ENCODE results near the gene SEMA4A. TPM values are rescaled to one million over a fixed set of nuclear protein-coding genes. Genes with fewer than 3 reads are reported as not detected.

Gene SEMA4A
- total RNA-seq, 1 experiment from 2014 or later, result 1.5 TPM

DNA sequence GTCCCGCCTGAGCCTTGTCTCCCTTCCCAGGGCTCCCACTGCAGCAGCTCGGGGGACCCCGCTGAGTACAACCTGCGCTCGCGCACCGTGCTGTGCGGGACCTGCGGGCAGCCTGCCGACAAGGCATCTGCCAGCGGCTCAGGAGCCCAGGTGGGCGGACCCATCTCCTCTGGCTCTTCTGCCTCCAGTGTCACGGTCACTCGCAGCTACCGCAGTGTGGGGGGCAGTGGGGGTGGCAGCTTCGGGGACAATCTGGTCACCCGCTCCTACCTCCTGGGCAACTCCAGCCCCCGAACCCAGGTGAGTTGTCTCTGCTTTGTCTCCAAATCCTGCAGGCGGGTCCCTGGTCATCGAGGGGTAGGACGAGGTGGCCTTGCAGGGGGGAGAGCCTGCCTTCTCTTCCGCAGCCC, 14.9 kb upstream of the SEMA4A start:
- Mint-ChIP-seq H3K36me3 (ENCODE audit: insufficient read depth, unreplicated experiment) (peaks cover 86% of the 10 kb centered on the region), H3K27ac (ENCODE audit: low read depth, unreplicated experiment) (no peak overlapping the region), H3K4me3 (ENCODE audit: unreplicated experiment) (no peak overlapping the region), H3K4me1 (ENCODE audit: insufficient read depth, unreplicated experiment) (peaks cover 10% of the 10 kb centered on the region), H3K27me3 (ENCODE audit: insufficient read depth, unreplicated experiment) (no peaks in the 10 kb centered on the region), H3K9me3 (ENCODE audit: unreplicated experiment) (no peaks in the 10 kb centered on the region)
- ChIA-PET CTCF (interaction anchor here (0.6 to 46.2 kb wide), 2 partner anchors 44 to 244 kb away, joined by 3 to 1892 read pairs; partner anchors contain the start of gene MEX3A), POLR2A (no interaction called here)
- TF ChIP-seq, protein P1, sequence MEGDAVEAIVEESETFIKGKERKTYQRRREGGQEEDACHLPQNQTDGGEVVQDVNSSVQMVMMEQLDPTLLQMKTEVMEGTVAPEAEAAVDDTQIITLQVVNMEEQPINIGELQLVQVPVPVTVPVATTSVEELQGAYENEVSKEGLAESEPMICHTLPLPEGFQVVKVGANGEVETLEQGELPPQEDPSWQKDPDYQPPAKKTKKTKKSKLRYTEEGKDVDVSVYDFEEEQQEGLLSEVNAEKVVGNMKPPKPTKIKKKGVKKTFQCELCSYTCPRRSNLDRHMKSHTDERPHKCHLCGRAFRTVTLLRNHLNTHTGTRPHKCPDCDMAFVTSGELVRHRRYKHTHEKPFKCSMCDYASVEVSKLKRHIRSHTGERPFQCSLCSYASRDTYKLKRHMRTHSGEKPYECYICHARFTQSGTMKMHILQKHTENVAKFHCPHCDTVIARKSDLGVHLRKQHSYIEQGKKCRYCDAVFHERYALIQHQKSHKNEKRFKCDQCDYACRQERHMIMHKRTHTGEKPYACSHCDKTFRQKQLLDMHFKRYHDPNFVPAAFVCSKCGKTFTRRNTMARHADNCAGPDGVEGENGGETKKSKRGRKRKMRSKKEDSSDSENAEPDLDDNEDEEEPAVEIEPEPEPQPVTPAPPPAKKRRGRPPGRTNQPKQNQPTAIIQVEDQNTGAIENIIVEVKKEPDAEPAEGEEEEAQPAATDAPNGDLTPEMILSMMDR (IDR thresholded peaks at IDR 0.05; ENCODE audit: unreplicated experiment), result no peak
- no TSS peak for BruUV-seq (replicated peaks)
- DNase-seq (ENCODE audit: unreplicated experiment), result no peak
- intact Hi-C loops (cut with micrococcal nuclease), result no loop called here

DNA sequence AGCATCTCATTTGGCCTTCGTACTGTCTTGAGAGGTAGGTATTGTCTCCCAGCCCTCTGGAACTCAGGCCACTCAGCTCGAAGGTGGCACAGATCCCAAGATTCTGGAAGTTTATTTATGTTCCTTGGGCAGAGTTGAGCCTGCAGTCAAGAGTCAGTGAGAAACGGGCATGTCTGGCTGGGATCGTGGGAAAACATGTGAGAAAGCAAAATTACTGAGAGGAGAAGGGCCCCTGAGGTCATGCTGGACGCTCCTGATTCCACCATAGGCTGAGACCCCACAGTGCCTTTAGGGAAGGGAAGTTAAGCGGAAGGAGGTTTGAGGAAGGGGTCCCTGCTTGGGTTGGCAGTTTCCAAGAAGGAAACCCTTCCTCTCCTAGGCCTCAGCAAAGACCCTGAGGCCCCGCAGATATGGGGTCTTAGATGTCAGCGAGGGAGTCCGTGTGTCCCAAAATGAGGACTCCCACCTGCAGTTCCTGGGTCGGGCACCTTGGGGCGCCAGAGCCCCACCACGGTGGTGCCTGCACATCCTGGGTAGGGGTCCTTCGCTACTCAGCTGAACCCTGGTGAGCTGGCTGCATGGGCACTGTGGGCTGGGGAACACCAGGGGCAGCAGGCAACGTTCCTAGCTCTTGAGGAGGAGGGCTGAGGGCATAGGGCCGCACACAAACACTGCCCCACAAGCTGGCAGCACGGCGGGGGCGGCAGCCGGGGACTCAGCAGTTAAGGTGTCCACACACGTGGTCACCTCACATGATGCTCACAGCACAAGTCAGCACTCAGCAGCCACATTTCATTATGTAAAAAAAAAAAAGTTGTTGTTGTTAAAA, 12.3 kb upstream of the SEMA4A start:
- DNase-seq (ENCODE audit: unreplicated experiment), result no peak
- ChIA-PET POLR2A (interaction anchor here (0.9 to 4.1 kb wide), 9 partner anchors 10 to 83 kb away, joined by 3 to 25 read pairs (median 5); partner anchors contain the start of gene PMF1), CTCF (interaction anchor here (0.6 to 46.2 kb wide), 10 partner anchors 10 to 1249 kb away, joined by 3 to 1892 read pairs (median 4); partner anchors contain the start of genes KHDC4 and MEX3A)
- no peak overlapping the region for H3K27ac Mint-ChIP-seq (ENCODE audit: low read depth, unreplicated experiment)
- peaks cover 26% of the 10 kb centered on the region for H3K4me1 Mint-ChIP-seq (ENCODE audit: insufficient read depth, unreplicated experiment)
- H3K9me3 Mint-ChIP-seq (ENCODE audit: unreplicated experiment), result no peaks in the 10 kb centered on the region
- TSS peak; percentile 1 for BruUV-seq (replicated peaks)
- no peak overlapping the region for H3K4me3 Mint-ChIP-seq (ENCODE audit: unreplicated experiment)
- TF ChIP-seq, protein P1 (IDR thresholded peaks at IDR 0.05; ENCODE audit: unreplicated experiment), result peak; percentile 45
- no peaks in the 10 kb centered on the region for H3K27me3 Mint-ChIP-seq (ENCODE audit: insufficient read depth, unreplicated experiment)
- intact Hi-C loops (cut with micrococcal nuclease), result no loop called here
- peaks cover 85% of the 10 kb centered on the region for H3K36me3 Mint-ChIP-seq (ENCODE audit: insufficient read depth, unreplicated experiment)

GRCh38 chr1:156143765-156144489, 9.5 kb upstream of the SEMA4A start:
- H3K27me3 Mint-ChIP-seq (ENCODE audit: insufficient read depth, unreplicated experiment), result no peaks in the 10 kb centered on the region
- peak overlapping the region; percentile 71 for H3K27ac Mint-ChIP-seq (ENCODE audit: low read depth, unreplicated experiment)
- DNase-seq (ENCODE audit: unreplicated experiment), result peak; percentile 17
- CTCF ChIA-PET, result interaction anchor here (0.6 to 46.2 kb wide), 5 partner anchors 10 to 83 kb away, joined by 3 to 1892 read pairs (median 126); partner anchors contain the start of genes MEX3A and SEMA4A
- peaks cover 36% of the 10 kb centered on the region for H3K4me1 Mint-ChIP-seq (ENCODE audit: insufficient read depth, unreplicated experiment)
- intact Hi-C loops (cut with micrococcal nuclease), result no loop called here
- BruUV-seq (replicated peaks), result no TSS peak
- H3K4me3 Mint-ChIP-seq (ENCODE audit: unreplicated experiment), result peak overlapping the region; percentile 9
- TF ChIP-seq, protein P1 (IDR thresholded peaks at IDR 0.05; ENCODE audit: unreplicated experiment), result no peak
- H3K36me3 Mint-ChIP-seq (ENCODE audit: insufficient read depth, unreplicated experiment), result peaks cover 74% of the 10 kb centered on the region
- no peaks in the 10 kb centered on the region for H3K9me3 Mint-ChIP-seq (ENCODE audit: unreplicated experiment)
- POLR2A ChIA-PET, result interaction anchor here (0.6 to 4.1 kb wide), 6 partner anchors 19 to 157 kb away, joined by 3 to 20 read pairs (median 4); partner anchors contain the start of gene SLC25A44

Measured in MCF 10A (cell line).